OCI-LY7 (cell line): ENCODE data around the gene TACC3. TPM values are rescaled to one million over a fixed set of nuclear protein-coding genes. Genes with fewer than 3 reads are reported as not detected.

Experiments used
- BruUV-seq: library from RNA; stranded (reverse); fragments of 400-500 nt; replicated peaks from 2 replicates; lab custom pipeline; 2021; lab: Mats Ljungman, UMichigan
- CTCF ChIA-PET: fragments of 300-600 bp; sonication (Branson Sonifier 250); formaldehyde crosslinking; loops from one replicate; lab custom pipeline; 2022; ENCODE audit warnings: antibody characterized with exemption; ENCODE audit not compliant: unreplicated experiment; lab: Charles Lee
- POLR2A ChIA-PET: fragments of 300-600 bp; sonication (Branson Sonifier 250); formaldehyde crosslinking; loops from one replicate; lab custom pipeline; 2022; ENCODE audit warnings: antibody characterized with exemption; lab: Charles Lee
- DNase-seq: peaks from one replicate; pipeline ENCODE4 v3.0.0-alpha.2; 2015; ENCODE audit warnings: low spot score
- H2AFZ ChIP-seq: fragments of 200-600 bp; sonication (generic), shearing (Covaris generic); 2 replicates; pipeline ENCODE4 v1.6.1; 2014; ENCODE audit warnings: mild to moderate bottlenecking, antibody characterized with exemption, low read length, moderate library complexity
- H3K27ac ChIP-seq: fragments of 200-600 bp; sonication (generic); 2 replicates; pipeline ENCODE4 v1.5.1; 2014; ENCODE audit warnings: mixed run types, low read depth, mild to moderate bottlenecking, moderate library complexity, low read length, inconsistent platforms; ENCODE audit not compliant: poor library complexity, severe bottlenecking
- H3K36me3 ChIP-seq: fragments of 200-600 bp; sonication (generic); 2 replicates; pipeline ENCODE4 v1.6.1; 2014; ENCODE audit warnings: mild to moderate bottlenecking, antibody characterized with exemption, low read length, moderate library complexity, mixed read lengths; ENCODE audit not compliant: insufficient read depth
- H3K4me1 ChIP-seq: fragments of 200-600 bp; sonication (generic); 2 replicates; pipeline ENCODE4 v1.5.1; 2014; ENCODE audit warnings: mild to moderate bottlenecking, low read length; ENCODE audit not compliant: insufficient read depth, poor library complexity, severe bottlenecking
- H3K4me2 ChIP-seq: fragments of 200-600 bp; sonication (generic); 2 replicates; pipeline ENCODE4 v1.6.1; 2014; ENCODE audit warnings: mild to moderate bottlenecking, low read length
- H3K4me3 ChIP-seq: fragments of 200-600 bp; sonication (generic); 2 replicates; pipeline ENCODE4 v1.5.1; 2014; ENCODE audit warnings: mild to moderate bottlenecking, low read depth, low read length; ENCODE audit not compliant: poor library complexity, severe bottlenecking
- H3K79me2 ChIP-seq: fragments of 200-600 bp; sonication (generic); 2 replicates; pipeline ENCODE4 v1.6.1; 2016; ENCODE audit warnings: low read depth, mild to moderate bottlenecking, low read length, moderate library complexity, mixed read lengths; ENCODE audit not compliant: insufficient read depth
- H3K9me2 ChIP-seq: fragments of 200-600 bp; sonication (generic); 2 replicates; pipeline ENCODE4 v1.6.1; 2016; ENCODE audit warnings: mild to moderate bottlenecking, low read length, mixed read lengths; ENCODE audit not compliant: insufficient read depth
- H3K9me3 ChIP-seq: fragments of 200-600 bp; sonication (generic); 2 replicates; pipeline ENCODE4 v1.6.1; 2014; ENCODE audit warnings: mild to moderate bottlenecking, mixed run types, low read length, mixed read lengths
- H4K20me1 ChIP-seq: fragments of 200-600 bp; sonication (generic); 2 replicates; pipeline ENCODE4 v1.6.1; 2014; ENCODE audit warnings: mild to moderate bottlenecking, antibody characterized with exemption, low read length, moderate library complexity, mixed read lengths; ENCODE audit not compliant: insufficient read depth
- EZH2phosphoT487 ChIP-seq: fragments of 200-600 bp; sonication (generic); IDR thresholded peaks from 2 replicates; pipeline ENCODE4 v1.6.1; 2018; ENCODE audit warnings: low read depth, borderline replicate concordance, mild to moderate bottlenecking, mixed run types, antibody characterized with exemption, low read length, moderate library complexity, mixed read lengths
- intact Hi-C: fragments of 100-400 bp; cut with micrococcal nuclease; formaldehyde crosslinking; loops from one replicate; pipeline ENCODE4 v1.10.0; 2022; ENCODE audit not compliant: unreplicated experiment
- total RNA-seq, 2 experiments: library from RNA; depleted of rRNA in 1 of 2; stranded (reverse); fragments of >200 nt in 1 of 2; shearing (Covaris generic) in 1 of 2; gene quantifications; 2 replicates each; pipeline ENCODE4 v1.2.3, GENCODE V29; 2014 to 2022
- TF ChIP-seq, protein P1 (sequence below): fragments of 200-600 bp; sonication (generic); conservative IDR thresholded peaks from 2 replicates; pipeline ENCODE4 v1.5.1; 2014; ENCODE audit warnings: mild to moderate bottlenecking, antibody characterized with exemption, low read length, moderate library complexity, mixed read lengths

The TACC3 gene
- total RNA-seq, 2 experiments from 2014 or later = 100 to 257 TPM

DNA sequence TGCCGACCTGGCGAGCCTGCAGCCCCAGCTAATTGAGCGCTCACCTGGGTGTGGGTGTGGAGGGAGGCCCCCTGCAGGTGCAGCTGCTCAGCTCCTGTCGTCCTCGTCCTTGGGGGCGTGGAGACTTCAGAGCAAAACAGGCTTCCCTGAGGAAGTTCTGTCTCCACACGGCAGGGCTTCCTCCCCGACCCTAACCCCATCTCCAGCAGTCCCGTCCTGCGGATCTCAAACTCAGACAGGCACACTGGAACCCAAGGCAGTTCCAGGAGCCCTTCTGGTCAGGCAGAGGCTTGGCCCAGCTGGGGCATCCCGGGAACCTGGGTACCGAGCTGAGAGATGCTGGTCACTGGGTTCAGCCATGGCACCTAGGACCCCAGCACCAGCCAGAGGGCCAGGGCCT, 24.4 kb downstream of the TACC3 start:
- peaks cover 53% of the 10 kb centered on the region for H3K36me3 ChIP-seq
- TF ChIP-seq EZH2phosphoT487 = no peak
- TF ChIP-seq, protein P1, sequence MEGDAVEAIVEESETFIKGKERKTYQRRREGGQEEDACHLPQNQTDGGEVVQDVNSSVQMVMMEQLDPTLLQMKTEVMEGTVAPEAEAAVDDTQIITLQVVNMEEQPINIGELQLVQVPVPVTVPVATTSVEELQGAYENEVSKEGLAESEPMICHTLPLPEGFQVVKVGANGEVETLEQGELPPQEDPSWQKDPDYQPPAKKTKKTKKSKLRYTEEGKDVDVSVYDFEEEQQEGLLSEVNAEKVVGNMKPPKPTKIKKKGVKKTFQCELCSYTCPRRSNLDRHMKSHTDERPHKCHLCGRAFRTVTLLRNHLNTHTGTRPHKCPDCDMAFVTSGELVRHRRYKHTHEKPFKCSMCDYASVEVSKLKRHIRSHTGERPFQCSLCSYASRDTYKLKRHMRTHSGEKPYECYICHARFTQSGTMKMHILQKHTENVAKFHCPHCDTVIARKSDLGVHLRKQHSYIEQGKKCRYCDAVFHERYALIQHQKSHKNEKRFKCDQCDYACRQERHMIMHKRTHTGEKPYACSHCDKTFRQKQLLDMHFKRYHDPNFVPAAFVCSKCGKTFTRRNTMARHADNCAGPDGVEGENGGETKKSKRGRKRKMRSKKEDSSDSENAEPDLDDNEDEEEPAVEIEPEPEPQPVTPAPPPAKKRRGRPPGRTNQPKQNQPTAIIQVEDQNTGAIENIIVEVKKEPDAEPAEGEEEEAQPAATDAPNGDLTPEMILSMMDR = no peak
- POLR2A ChIA-PET = no interaction called here

DNA sequence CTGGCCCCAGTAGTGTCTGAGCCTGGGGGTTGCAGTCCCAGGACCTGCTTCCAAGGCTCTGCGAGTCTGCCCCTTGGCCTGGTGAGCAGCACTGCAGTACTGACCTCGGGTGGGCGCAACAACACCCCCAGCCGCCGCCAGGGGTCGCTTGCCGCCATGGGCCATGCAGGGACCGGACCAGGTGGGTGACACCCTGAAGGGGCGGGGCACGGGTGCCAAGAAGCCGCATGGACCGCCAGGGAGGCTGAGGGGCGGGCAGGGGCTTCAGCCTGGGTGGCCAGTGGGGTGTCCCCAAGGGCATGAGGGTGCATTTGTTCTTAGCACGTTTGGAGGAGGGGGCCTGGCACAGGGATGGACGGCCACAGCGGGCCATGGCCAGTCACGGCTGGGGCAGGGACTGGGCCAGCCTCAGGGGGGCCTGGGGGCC, 25.0 kb downstream of the TACC3 start:
- BruUV-seq = no TSS peak

More for the DNA sequence above, 24.4 kb downstream of the TACC3 start:
- Histone ChIP-seq H2AFZ (no peak overlapping the region), H3K9me3 (no peaks in the 10 kb centered on the region), H3K4me2 (no peak overlapping the region), H3K9me2 (no peaks in the 10 kb centered on the region), H3K4me1 (no peaks in the 10 kb centered on the region), H4K20me1 (no peaks in the 10 kb centered on the region), H3K4me3 (no peak overlapping the region), H3K79me2 (no peaks in the 10 kb centered on the region), H3K27ac (no peak overlapping the region)
- intact Hi-C loops = loop anchor here (5.0 kb wide), 2 partner anchors 152 to 442 kb away; no protein-coding TSS in a partner anchor
- CTCF ChIA-PET = no interaction called here
- no TSS peak for BruUV-seq
- no peak for DNase-seq

More for the DNA sequence above, 25.0 kb downstream of the TACC3 start:
- H3K36me3 ChIP-seq = peaks cover 47% of the 10 kb centered on the region
- H3K4me3 ChIP-seq = no peak overlapping the region
- ChIA-PET POLR2A (no interaction called here), CTCF (no interaction called here)
- no peaks in the 10 kb centered on the region for H4K20me1 ChIP-seq
- H3K9me3 ChIP-seq = no peaks in the 10 kb centered on the region
- TF ChIP-seq, protein P1 = peak; percentile 91
- no peak for TF ChIP-seq EZH2phosphoT487
- no peaks in the 10 kb centered on the region for H3K9me2 ChIP-seq
- DNase-seq = peak; percentile 84
- H3K4me2 ChIP-seq = no peak overlapping the region
- intact Hi-C loops = loop anchor here (5.0 kb wide), 2 partner anchors 151 to 441 kb away; no protein-coding TSS in a partner anchor
- no peaks in the 10 kb centered on the region for H3K4me1 ChIP-seq
- no peak overlapping the region for H3K27ac ChIP-seq
- H3K79me2 ChIP-seq = no peaks in the 10 kb centered on the region
- H2AFZ ChIP-seq = no peak overlapping the region
